B cell (primary cell): Measurements from ENCODE around the gene GRXCR2. TPM values are rescaled to one million over a fixed set of nuclear protein-coding genes. Genes with fewer than 3 reads are reported as not detected.

Experiments
- ATAC-seq: fragments of 200-7000 bp; cut with Tn5 transposase; one replicate; pipeline ENCODE4 v1.10.0; 2021; ENCODE audit warnings: low read depth, mild to moderate bottlenecking, moderate number of reproducible peaks, moderate library complexity
- CTCF ChIA-PET: fragments of 350-600 bp; sonication (Branson Sonifier 250); formaldehyde crosslinking; loops from one replicate; lab custom pipeline; 2021; ENCODE audit warnings: antibody characterized with exemption, inconsistent platforms; lab: Charles Lee
- POLR2A ChIA-PET: fragments of 350-600 bp; sonication (Branson Sonifier 250); formaldehyde crosslinking; loops from one replicate; lab custom pipeline; 2021; ENCODE audit warnings: antibody characterized with exemption; lab: Charles Lee
- DNase-seq: peaks from one replicate; pipeline ENCODE4 v3.0.0; 2013
- H2AFZ ChIP-seq: 2 replicates; pipeline ENCODE4 v1.6.1; 2012; ENCODE audit warnings: mild to moderate bottlenecking, low read depth, low read length; ENCODE audit not compliant: insufficient read depth, poor library complexity, severe bottlenecking
- H3K27ac ChIP-seq, 2 donors: 1 replicate in 1 of 2; 2 replicates in 1 of 2; pipeline ENCODE4 v1.5.1; 2012 to 2013; ENCODE audit warnings: low read length in 2 of 2, mild to moderate bottlenecking in 2 of 2, moderate library complexity in 1 of 2
- H3K27me3 ChIP-seq, 4 experiments: fragments of 200-600 bp in 1 of 4; sonication (generic) in 1 of 4; replicated peaks in 1 of 4; 1 replicate in 2 of 4; 2 replicates in 2 of 4; pipeline versions ENCODE4 v1.6.1 to v1.7.0; 2013 to 2016; ENCODE audit warnings: low read length in 3 of 4, mild to moderate bottlenecking in 2 of 4, mixed read lengths in 1 of 4, moderate library complexity in 1 of 4; ENCODE audit not compliant: insufficient read depth in 4 of 4, control insufficient read depth in 3 of 4; ENCODE audit errors: control extremely low read depth in 1 of 4
- H3K36me3 ChIP-seq, 2 experiments: replicated peaks in 1 of 2; 1 replicate in 1 of 2; 2 replicates in 1 of 2; pipeline versions ENCODE4 v1.6.1 to v1.7.1; 2013; ENCODE audit warnings: low read length in 1 of 2; ENCODE audit not compliant: insufficient read depth in 2 of 2, control insufficient read depth in 1 of 2; ENCODE audit errors: control extremely low read depth in 1 of 2, extremely low read depth in 1 of 2
- H3K4me1 ChIP-seq, 2 donors: fragments of 200-600 bp in 1 of 2; sonication (generic) in 1 of 2; 1 replicate in 1 of 2; 2 replicates in 1 of 2; pipeline versions ENCODE4 v1.5.1 to v1.6.1; 2013 to 2017; ENCODE audit warnings: low read length in 2 of 2; ENCODE audit not compliant: control insufficient read depth in 2 of 2, insufficient read depth in 2 of 2
- H3K4me2 ChIP-seq: replicated peaks from 2 replicates; pipeline ENCODE3; 2012; ENCODE audit warnings: mild to moderate bottlenecking, low read depth, low read length; ENCODE audit not compliant: poor library complexity, severe bottlenecking
- H3K4me3 ChIP-seq, 5 experiments: fragments of 200-600 bp in 1 of 5; sonication (generic) in 1 of 5; 1 replicate in 3 of 5; 2 replicates in 2 of 5; pipeline versions ENCODE4 v1.5.1 to v1.7.0; 2011 to 2016; ENCODE audit warnings: low read length in 4 of 5, mild to moderate bottlenecking in 4 of 5, low read depth in 2 of 5, control low read depth in 1 of 5, moderate library complexity in 1 of 5; ENCODE audit not compliant: insufficient read depth in 1 of 5; ENCODE audit errors: control extremely low read depth in 1 of 5, extremely low read depth in 1 of 5
- H3K79me2 ChIP-seq: fragments of 200-600 bp; sonication (generic); one replicate; pipeline ENCODE4 v1.6.0; 2016; ENCODE audit warnings: low read length; ENCODE audit not compliant: control insufficient read depth, insufficient read depth
- H3K9ac ChIP-seq: fragments of 200-600 bp; sonication (generic); 2 replicates; pipeline ENCODE4 v1.6.1; 2017; ENCODE audit warnings: mild to moderate bottlenecking, low read length, moderate library complexity
- H3K9me3 ChIP-seq, 3 donors: one replicate each; pipeline versions ENCODE4 v1.6.1 to v1.7.1; 2013; ENCODE audit warnings: low read length in 2 of 3; ENCODE audit not compliant: control insufficient read depth in 2 of 3, insufficient read depth in 1 of 3; ENCODE audit errors: control extremely low read depth in 1 of 3
- H4K20me1 ChIP-seq: 2 replicates; pipeline ENCODE4 v1.6.0; 2012; ENCODE audit warnings: mild to moderate bottlenecking, low read length; ENCODE audit not compliant: insufficient read depth, control insufficient read depth, poor library complexity, severe bottlenecking
- H3K27ac Mint-ChIP-seq: one replicate; pipeline ENCODE4 v1.8.0; 2021; ENCODE audit warnings: mixed read lengths
- H3K27me3 Mint-ChIP-seq: one replicate; pipeline ENCODE4 v1.8.0; 2021; ENCODE audit warnings: mixed read lengths
- H3K4me1 Mint-ChIP-seq: one replicate; pipeline ENCODE4 v1.8.0; 2021; ENCODE audit warnings: mixed read lengths
- H3K4me3 Mint-ChIP-seq: one replicate; pipeline ENCODE4 v1.8.0; 2021; ENCODE audit warnings: mixed read lengths
- H3K9me3 Mint-ChIP-seq: one replicate; pipeline ENCODE4 v1.8.0; 2022; ENCODE audit warnings: mixed read lengths; ENCODE audit not compliant: insufficient read depth
- EZH2 ChIP-seq: IDR thresholded peaks from 2 replicates; pipeline ENCODE4 v1.6.1; 2012; ENCODE audit warnings: borderline replicate concordance, low read depth, mild to moderate bottlenecking, moderate library complexity, low read length; ENCODE audit not compliant: insufficient read depth, poor library complexity, severe bottlenecking
- whole genome bisulfite sequencing: methylation state at CpG from one replicate; pipeline ENCODE4 v1.1.5; 2013; ENCODE audit warnings: missing lambda C conversion rate; ENCODE audit not compliant: insufficient coverage; 5-methylcytosine and 5-hydroxymethylcytosine counted together
- intact Hi-C: fragments of 100-400 bp; cut with micrococcal nuclease; formaldehyde crosslinking; loops from one replicate; pipeline ENCODE4 v1.10.0; 2022
- polyA plus RNA-seq: library from polyadenylated mRNA; depleted of rRNA; stranded (reverse); fragments of >200 nt; gene quantifications from 2 replicates; pipeline ENCODE4 v1.2.3, GENCODE V29; 2012
- total RNA-seq, 2 donors: library from RNA; stranded (reverse); fragments of 120-200 nt in 1 of 2; gene quantifications; 1 replicate in 1 of 2; 2 replicates in 1 of 2; pipeline versions ENCODE4 v1.2.3 to v1.2.4, GENCODE V29; 2013 to 2022
- TF ChIP-seq, protein P1 (sequence below): fragments of 200-600 bp; IDR thresholded peaks from one replicate; pipeline ENCODE4 v1.8.0; 2022; ENCODE audit warnings: antibody characterized with exemption, mild to moderate bottlenecking

The GRXCR2 gene
- total and polyA plus RNA-seq, 2 donors (not counting 1 experiment from before 2014, with no cell fraction given), result not detected

GRCh38 chr5:145917288-145917687 is 44.5 kb upstream of the GRXCR2 start:
- intact Hi-C loops, result no loop called here
- no peak overlapping the region for H3K27ac Mint-ChIP-seq
- no peaks in the 10 kb centered on the region for H4K20me1 ChIP-seq
- H3K4me3 ChIP-seq, result no peak overlapping the region
- POLR2A ChIA-PET, result no interaction called here
- H3K4me2 ChIP-seq, result no peak overlapping the region
- CTCF ChIA-PET, result no interaction called here
- no peak overlapping the region for H3K4me3 Mint-ChIP-seq
- no peaks in the 10 kb centered on the region for H3K27me3 ChIP-seq
- H3K79me2 ChIP-seq, result no peaks in the 10 kb centered on the region
- H3K9me3 ChIP-seq, result no peaks in the 10 kb centered on the region
- no peaks in the 10 kb centered on the region for H3K9me3 Mint-ChIP-seq
- peaks cover 7% of the 10 kb centered on the region for H3K27me3 Mint-ChIP-seq
- H3K4me1 Mint-ChIP-seq, result no peaks in the 10 kb centered on the region
- no peaks in the 10 kb centered on the region for H3K36me3 ChIP-seq
- no peaks in the 10 kb centered on the region for H3K4me1 ChIP-seq
- no peak for TF ChIP-seq EZH2
- TF ChIP-seq, protein P1, sequence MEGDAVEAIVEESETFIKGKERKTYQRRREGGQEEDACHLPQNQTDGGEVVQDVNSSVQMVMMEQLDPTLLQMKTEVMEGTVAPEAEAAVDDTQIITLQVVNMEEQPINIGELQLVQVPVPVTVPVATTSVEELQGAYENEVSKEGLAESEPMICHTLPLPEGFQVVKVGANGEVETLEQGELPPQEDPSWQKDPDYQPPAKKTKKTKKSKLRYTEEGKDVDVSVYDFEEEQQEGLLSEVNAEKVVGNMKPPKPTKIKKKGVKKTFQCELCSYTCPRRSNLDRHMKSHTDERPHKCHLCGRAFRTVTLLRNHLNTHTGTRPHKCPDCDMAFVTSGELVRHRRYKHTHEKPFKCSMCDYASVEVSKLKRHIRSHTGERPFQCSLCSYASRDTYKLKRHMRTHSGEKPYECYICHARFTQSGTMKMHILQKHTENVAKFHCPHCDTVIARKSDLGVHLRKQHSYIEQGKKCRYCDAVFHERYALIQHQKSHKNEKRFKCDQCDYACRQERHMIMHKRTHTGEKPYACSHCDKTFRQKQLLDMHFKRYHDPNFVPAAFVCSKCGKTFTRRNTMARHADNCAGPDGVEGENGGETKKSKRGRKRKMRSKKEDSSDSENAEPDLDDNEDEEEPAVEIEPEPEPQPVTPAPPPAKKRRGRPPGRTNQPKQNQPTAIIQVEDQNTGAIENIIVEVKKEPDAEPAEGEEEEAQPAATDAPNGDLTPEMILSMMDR, result no peak
- no peak for ATAC-seq
- no peak overlapping the region for H3K27ac ChIP-seq
- DNase-seq, result no peak
- no peak overlapping the region for H2AFZ ChIP-seq
- H3K9ac ChIP-seq, result no peak overlapping the region

DNA sequence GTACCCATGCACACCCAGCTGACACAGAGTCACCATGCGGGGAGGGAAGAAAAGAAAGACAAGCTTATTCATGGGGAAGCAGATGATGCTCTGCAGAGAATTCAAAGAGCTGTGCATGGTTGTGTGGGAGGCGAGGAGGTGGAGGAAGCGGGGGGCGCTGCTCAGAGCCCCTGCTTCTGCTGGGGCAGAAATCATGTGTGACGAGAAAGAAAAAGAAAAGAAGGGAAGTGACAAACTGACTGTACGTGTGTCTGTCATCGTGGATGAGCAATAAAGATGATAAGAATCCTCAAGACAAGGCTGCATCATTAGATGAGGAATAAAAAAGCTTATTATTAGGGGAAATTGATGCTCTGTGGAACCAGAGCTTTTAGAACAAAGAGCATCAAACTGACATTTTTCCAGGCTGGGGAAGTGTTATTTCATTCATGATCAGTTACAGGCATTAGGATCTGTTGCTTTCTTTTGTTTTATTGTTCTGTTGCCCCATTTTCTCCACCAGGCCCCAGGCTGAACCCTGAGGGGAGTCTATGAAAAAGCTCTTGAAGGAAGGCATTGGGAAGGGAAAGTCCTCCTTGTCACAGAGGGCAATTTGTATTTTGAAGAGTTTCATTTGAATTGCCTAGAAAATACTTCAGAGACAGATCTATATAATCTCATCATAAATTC is 43.3 kb upstream of the GRXCR2 start:
- no peaks in the 10 kb centered on the region for H4K20me1 ChIP-seq
- POLR2A ChIA-PET, result no interaction called here
- no peaks in the 10 kb centered on the region for H3K4me1 ChIP-seq
- no peaks in the 10 kb centered on the region for H3K36me3 ChIP-seq
- CTCF ChIA-PET, result no interaction called here
- no peaks in the 10 kb centered on the region for H3K9me3 Mint-ChIP-seq
- 96% methylated on average over 7 of the region's 7 CpGs for WGBS
- H2AFZ ChIP-seq, result no peak overlapping the region
- H3K79me2 ChIP-seq, result no peaks in the 10 kb centered on the region
- no peaks in the 10 kb centered on the region for H3K4me1 Mint-ChIP-seq
- H3K27me3 Mint-ChIP-seq, result peaks cover 6% of the 10 kb centered on the region
- no peaks in the 10 kb centered on the region for H3K27me3 ChIP-seq
- H3K4me3 Mint-ChIP-seq, result no peak overlapping the region
- TF ChIP-seq, protein P1, result no peak
- no peak for TF ChIP-seq EZH2
- ATAC-seq, result no peak
- intact Hi-C loops, result no loop called here
- H3K4me2 ChIP-seq, result no peak overlapping the region
- no peak overlapping the region for H3K9ac ChIP-seq
- H3K27ac Mint-ChIP-seq, result no peak overlapping the region
- H3K9me3 ChIP-seq, result no peaks in the 10 kb centered on the region
- DNase-seq, result no peak
- no peak overlapping the region for H3K27ac ChIP-seq
- no peak overlapping the region for H3K4me3 ChIP-seq
